NCI-H2196 (cell line): ENCODE data around the gene CCDC24.

ENCODE experiments used
- DNase-seq: peaks from one replicate; lab custom pipeline; 2025; ENCODE audit not compliant: unreplicated experiment; lab: John Stamatoyannopoulos, UW

CCDC24 gene

GRCh38 chr1:44037154-44037553, 45.8 kb downstream of the CCDC24 start:
- DNase-seq = no peak

- DNase-seq = no peak
These were observed 47.7 kb downstream of the CCDC24 start for GRCh38 chr1:44038876-44039657.

GRCh38 chr1:44040418-44040817, 49.0 kb downstream of the CCDC24 start:
- no peak for DNase-seq

- DNase-seq = no peak
These were observed 49.4 kb downstream of the CCDC24 start for GRCh38 chr1:44040846-44041245.

- DNase-seq = no peak
These were observed 52.0 kb downstream of the CCDC24 start for GRCh38 chr1:44043176-44044070.

GRCh38 chr1:44044071-44044801, 52.8 kb downstream of the CCDC24 start:
- no peak for DNase-seq

GRCh38 chr1:44045064-44045463, 53.7 kb downstream of the CCDC24 start:
- no peak for DNase-seq
